ENCODE results near the gene WDR64. TPM values are rescaled to one million over a fixed set of nuclear protein-coding genes. Genes with fewer than 3 reads are reported as not detected.

WDR64 gene
- total and polyA plus RNA-seq, 2 donors (not counting 3 experiments of a cell fraction or from before 2014, with no cell fraction given), result not detected

DNA sequence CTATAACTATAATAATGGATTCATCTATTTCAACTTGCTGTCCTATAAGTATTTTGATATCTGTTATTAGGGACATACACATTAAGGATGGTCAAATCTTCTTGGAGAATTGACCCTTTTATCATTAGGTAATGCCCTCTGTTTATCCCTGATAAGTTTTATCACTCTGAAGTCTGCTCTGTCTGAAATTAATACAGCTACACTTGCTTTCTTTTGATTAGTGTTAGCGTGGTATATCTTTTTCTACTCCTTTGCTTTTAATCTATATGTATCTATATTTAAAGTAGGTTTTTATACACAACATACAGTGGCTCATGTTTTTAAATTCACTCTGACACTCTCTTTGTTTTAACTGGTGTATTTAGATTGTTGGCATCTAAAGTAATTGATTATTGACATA is 126.0 kb downstream of the WDR64 start:
- Histone ChIP-seq H3K4me2 (ENCODE audit: insufficient read depth, low read length) (no peak overlapping the region), H3K79me2 (ENCODE audit: control insufficient read depth, insufficient read depth, low read length) (no peaks in the 10 kb centered on the region), H3K9ac (replicated peaks; ENCODE audit: extremely low read depth, insufficient read depth, low read length) (no peak overlapping the region), H3K9me1 (replicated peaks; ENCODE audit: control insufficient read depth, extremely low read depth, insufficient read depth, low read length) (no peaks in the 10 kb centered on the region), H3K4me3 (replicated peaks in 1 of 3; ENCODE audit: insufficient read depth in 1 of 3, low read depth in 1 of 3, low read length in 3 of 3) (no peak overlapping the region), H3K27ac (ENCODE audit: insufficient read depth, low read depth, low read length) (no peak overlapping the region), H3K36me3 (ENCODE audit: control insufficient read depth in 2 of 2, extremely low read depth in 1 of 2, insufficient read depth in 2 of 2, low read length in 2 of 2) (no peaks in the 10 kb centered on the region), H3K4me1 (ENCODE audit: control insufficient read depth, extremely low read depth, insufficient read depth, low read length) (no peaks in the 10 kb centered on the region), H3K27me3 (ENCODE audit: control insufficient read depth in 2 of 2, insufficient read depth in 2 of 2, low read length in 2 of 2) (no peaks in the 10 kb centered on the region), H2AFZ (ENCODE audit: low read depth, low read length) (no peak overlapping the region), H4K20me1 (replicated peaks; ENCODE audit: control insufficient read depth, extremely low read depth, insufficient read depth, low read length) (no peaks in the 10 kb centered on the region), H3K9me3 (replicated peaks; ENCODE audit: control insufficient read depth, insufficient read depth, low read length) (no peaks in the 10 kb centered on the region)
- FAIRE-seq (no peak), DNase-seq (ENCODE audit: low read depth, low spot score) (no peak)
- dilution Hi-C loops (cut with MboI; ENCODE audit: extremely low pct_ligation_motif_present, low sequenced_read_pairs), result no loop called here
- BruUV-seq (replicated peaks), result no TSS peak
- TF ChIP-seq EZH2 (IDR thresholded peaks at IDR 0.05; ENCODE audit: borderline replicate concordance, low read depth, low read length, severe bottlenecking), result no peak
- TF ChIP-seq, protein P1, sequence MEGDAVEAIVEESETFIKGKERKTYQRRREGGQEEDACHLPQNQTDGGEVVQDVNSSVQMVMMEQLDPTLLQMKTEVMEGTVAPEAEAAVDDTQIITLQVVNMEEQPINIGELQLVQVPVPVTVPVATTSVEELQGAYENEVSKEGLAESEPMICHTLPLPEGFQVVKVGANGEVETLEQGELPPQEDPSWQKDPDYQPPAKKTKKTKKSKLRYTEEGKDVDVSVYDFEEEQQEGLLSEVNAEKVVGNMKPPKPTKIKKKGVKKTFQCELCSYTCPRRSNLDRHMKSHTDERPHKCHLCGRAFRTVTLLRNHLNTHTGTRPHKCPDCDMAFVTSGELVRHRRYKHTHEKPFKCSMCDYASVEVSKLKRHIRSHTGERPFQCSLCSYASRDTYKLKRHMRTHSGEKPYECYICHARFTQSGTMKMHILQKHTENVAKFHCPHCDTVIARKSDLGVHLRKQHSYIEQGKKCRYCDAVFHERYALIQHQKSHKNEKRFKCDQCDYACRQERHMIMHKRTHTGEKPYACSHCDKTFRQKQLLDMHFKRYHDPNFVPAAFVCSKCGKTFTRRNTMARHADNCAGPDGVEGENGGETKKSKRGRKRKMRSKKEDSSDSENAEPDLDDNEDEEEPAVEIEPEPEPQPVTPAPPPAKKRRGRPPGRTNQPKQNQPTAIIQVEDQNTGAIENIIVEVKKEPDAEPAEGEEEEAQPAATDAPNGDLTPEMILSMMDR (IDR thresholded peaks at IDR 0.05; ENCODE audit: extremely low read depth in 1 of 2, insufficient read depth in 1 of 2, low read depth in 1 of 2, low read length in 2 of 2), result no peak
- TF ChIP-seq, protein P2, sequence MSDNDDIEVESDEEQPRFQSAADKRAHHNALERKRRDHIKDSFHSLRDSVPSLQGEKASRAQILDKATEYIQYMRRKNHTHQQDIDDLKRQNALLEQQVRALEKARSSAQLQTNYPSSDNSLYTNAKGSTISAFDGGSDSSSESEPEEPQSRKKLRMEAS (IDR thresholded peaks at IDR 0.05; ENCODE audit: insufficient read depth, insufficient read length), result no peak
- no peak for TF ChIP-seq FOS (IDR thresholded peaks at IDR 0.05; ENCODE audit: borderline replicate concordance, insufficient read depth, low read length)
- no peak for TF ChIP-seq JUN (IDR thresholded peaks at IDR 0.05; ENCODE audit: borderline replicate concordance, insufficient read depth, insufficient read length, low read depth)
- TF ChIP-seq POLR2AphosphoS5 (IDR thresholded peaks at IDR 0.05; ENCODE audit: insufficient read depth, low read depth, low read length), result no peak
- no peak for TF ChIP-seq GATA2 (IDR thresholded peaks at IDR 0.05; ENCODE audit: insufficient read depth, insufficient read length, low read depth, low read length)
- TF ChIP-seq MYC (IDR thresholded peaks at IDR 0.05; ENCODE audit: low read depth, low read length), result no peak
- no peak for TF ChIP-seq POLR2A (IDR thresholded peaks at IDR 0.05; ENCODE audit: low read depth, low read length)
- intact Hi-C loops (cut with micrococcal nuclease), result no loop called here
- ChIA-PET POLR2A (no interaction called here), CTCF (no interaction called here)

Measured in endothelial cell of umbilical vein (primary cell).